ENCODE results near the gene GPRC5B.

GPRC5B gene

GRCh38 chr16:19928432-19928831 lies 43.8 kb upstream of the GPRC5B start:
- Histone ChIP-seq H3K79me2 (ENCODE audit: low read length) (no peaks in the 10 kb centered on the region), H3K27me3 (replicated peaks; ENCODE audit: insufficient read depth, low read length) (no peaks in the 10 kb centered on the region), H3K9me3 (replicated peaks; ENCODE audit: insufficient read depth, low read length) (no peaks in the 10 kb centered on the region), H3K27ac (ENCODE audit: low read length) (no peak overlapping the region), H3K9me2 (replicated peaks; ENCODE audit: insufficient read depth, low read length) (no peaks in the 10 kb centered on the region), H3K36me3 (replicated peaks; ENCODE audit: insufficient read depth, low read length) (no peaks in the 10 kb centered on the region), H3K4me1 (ENCODE audit: low read length) (no peaks in the 10 kb centered on the region), H3K4me2 (ENCODE audit: low read depth, low read length) (no peak overlapping the region), H2AFZ (ENCODE audit: low read length) (no peak overlapping the region), H3K9ac (ENCODE audit: low read length) (no peak overlapping the region), H3K4me3 (ENCODE audit: low read length) (no peak overlapping the region), H4K20me1 (ENCODE audit: insufficient read depth, low read length) (no peaks in the 10 kb centered on the region), H3F3A (ENCODE audit: insufficient read depth, low read length) (no peaks in the 10 kb centered on the region)
- DNase-seq: no peak
- TF ChIP-seq EZH2 (optimal IDR thresholded peaks at IDR 0.05; ENCODE audit: low read depth, low read length): no peak
- TF ChIP-seq EZH2phosphoT487 (IDR thresholded peaks at IDR 0.05; ENCODE audit: low read length): no peak
- no peak for TF ChIP-seq CTCF (IDR thresholded peaks at IDR 0.05; ENCODE audit: low read length)

- H3K4me1 ChIP-seq (ENCODE audit: low read length): no peaks in the 10 kb centered on the region
- no peaks in the 10 kb centered on the region for H3K9me2 ChIP-seq (replicated peaks; ENCODE audit: insufficient read depth, low read length)
- H3K36me3 ChIP-seq (replicated peaks; ENCODE audit: insufficient read depth, low read length): no peaks in the 10 kb centered on the region
- no peaks in the 10 kb centered on the region for H3K27me3 ChIP-seq (replicated peaks; ENCODE audit: insufficient read depth, low read length)
- no peak overlapping the region for H3K9ac ChIP-seq (ENCODE audit: low read length)
- no peak overlapping the region for H3K4me3 ChIP-seq (ENCODE audit: low read length)
- no peaks in the 10 kb centered on the region for H3K79me2 ChIP-seq (ENCODE audit: low read length)
- no peaks in the 10 kb centered on the region for H3K9me3 ChIP-seq (replicated peaks; ENCODE audit: insufficient read depth, low read length)
- no peak overlapping the region for H3K27ac ChIP-seq (ENCODE audit: low read length)
- TF ChIP-seq EZH2phosphoT487 (IDR thresholded peaks at IDR 0.05; ENCODE audit: low read length) (no peak), CTCF (IDR thresholded peaks at IDR 0.05; ENCODE audit: low read length) (no peak), EZH2 (optimal IDR thresholded peaks at IDR 0.05; ENCODE audit: low read depth, low read length) (no peak)
- H2AFZ ChIP-seq (ENCODE audit: low read length): no peak overlapping the region
- no peaks in the 10 kb centered on the region for H4K20me1 ChIP-seq (ENCODE audit: insufficient read depth, low read length)
- no peak overlapping the region for H3K4me2 ChIP-seq (ENCODE audit: low read depth, low read length)
- no peak for DNase-seq
- H3F3A ChIP-seq (ENCODE audit: insufficient read depth, low read length): no peaks in the 10 kb centered on the region
These were observed 42.1 kb upstream of the GPRC5B start for GRCh38 chr16:19926449-19927390.

- no peaks in the 10 kb centered on the region for H3K9me3 ChIP-seq (replicated peaks; ENCODE audit: insufficient read depth, low read length)
- H3K4me1 ChIP-seq (ENCODE audit: low read length): no peaks in the 10 kb centered on the region
- no peak overlapping the region for H3K4me2 ChIP-seq (ENCODE audit: low read depth, low read length)
- no peak overlapping the region for H2AFZ ChIP-seq (ENCODE audit: low read length)
- no peak overlapping the region for H3K9ac ChIP-seq (ENCODE audit: low read length)
- H3K27me3 ChIP-seq (replicated peaks; ENCODE audit: insufficient read depth, low read length): no peaks in the 10 kb centered on the region
- DNase-seq: no peak
- H3F3A ChIP-seq (ENCODE audit: insufficient read depth, low read length): no peaks in the 10 kb centered on the region
- no peak overlapping the region for H3K27ac ChIP-seq (ENCODE audit: low read length)
- H4K20me1 ChIP-seq (ENCODE audit: insufficient read depth, low read length): no peaks in the 10 kb centered on the region
- H3K9me2 ChIP-seq (replicated peaks; ENCODE audit: insufficient read depth, low read length): no peaks in the 10 kb centered on the region
- no peaks in the 10 kb centered on the region for H3K79me2 ChIP-seq (ENCODE audit: low read length)
- TF ChIP-seq EZH2phosphoT487 (IDR thresholded peaks at IDR 0.05; ENCODE audit: low read length) (no peak), EZH2 (optimal IDR thresholded peaks at IDR 0.05; ENCODE audit: low read depth, low read length) (no peak)
- H3K4me3 ChIP-seq (ENCODE audit: low read length): no peak overlapping the region
- no peaks in the 10 kb centered on the region for H3K36me3 ChIP-seq (replicated peaks; ENCODE audit: insufficient read depth, low read length)
These were observed 38.7 kb upstream of the GPRC5B start for GRCh38 chr16:19923396-19923795.

GRCh38 chr16:19919142-19919541 lies 34.5 kb upstream of the GPRC5B start:
- Histone ChIP-seq H2AFZ (ENCODE audit: low read length) (no peak overlapping the region), H3K27ac (ENCODE audit: low read length) (no peak overlapping the region)

More at GRCh38 chr16:19919142-19919541, 34.5 kb upstream of the GPRC5B start:
- DNase-seq: no peak
- Histone ChIP-seq H3K9ac (ENCODE audit: low read length) (no peak overlapping the region), H3K27me3 (replicated peaks; ENCODE audit: insufficient read depth, low read length) (no peaks in the 10 kb centered on the region), H3K9me2 (replicated peaks; ENCODE audit: insufficient read depth, low read length) (no peaks in the 10 kb centered on the region), H3K4me1 (ENCODE audit: low read length) (no peaks in the 10 kb centered on the region), H3K36me3 (replicated peaks; ENCODE audit: insufficient read depth, low read length) (no peaks in the 10 kb centered on the region), H4K20me1 (ENCODE audit: insufficient read depth, low read length) (no peaks in the 10 kb centered on the region), H3K4me3 (ENCODE audit: low read length) (no peak overlapping the region), H3K9me3 (replicated peaks; ENCODE audit: insufficient read depth, low read length) (no peaks in the 10 kb centered on the region), H3K4me2 (ENCODE audit: low read depth, low read length) (no peak overlapping the region), H3K79me2 (ENCODE audit: low read length) (no peaks in the 10 kb centered on the region), H3F3A (ENCODE audit: insufficient read depth, low read length) (no peaks in the 10 kb centered on the region)
- TF ChIP-seq CTCF (IDR thresholded peaks at IDR 0.05; ENCODE audit: low read length): no peak
